OCI-LY1 (cell line): ENCODE data around the gene GCC1.
A peak's percentile ranks its signal among the peaks of the same experiment; 100 is the strongest.

Source experiments
- H2AFZ ChIP-seq: fragments of 200-600 bp; sonication (generic), shearing (Covaris generic); 2 replicates; pipeline ENCODE4 v1.6.0; 2014; ENCODE audit warnings: antibody characterized with exemption, mild to moderate bottlenecking, low read length
- H3F3A ChIP-seq: fragments of 200-600 bp; sonication (generic), shearing (Covaris generic); 2 replicates; pipeline ENCODE4 v1.6.0; 2014; ENCODE audit warnings: mild to moderate bottlenecking, antibody characterized with exemption, low read length, moderate library complexity; ENCODE audit not compliant: insufficient read depth
- H3K27ac ChIP-seq: fragments of 200-600 bp; sonication (generic); 2 replicates; pipeline ENCODE4 v1.5.1; 2014; ENCODE audit warnings: low read length, mixed run types, mild to moderate bottlenecking, low read depth; ENCODE audit not compliant: poor library complexity, severe bottlenecking
- H3K27me3 ChIP-seq: fragments of 200-600 bp; sonication (generic); 2 replicates; pipeline ENCODE4 v1.6.0; 2014; ENCODE audit warnings: antibody characterized with exemption, mild to moderate bottlenecking, low read length, moderate library complexity; ENCODE audit not compliant: insufficient read depth
- H3K36me3 ChIP-seq: fragments of 200-600 bp; sonication (generic); 2 replicates; pipeline ENCODE4 v1.6.1; 2014; ENCODE audit warnings: mild to moderate bottlenecking, antibody characterized with exemption, low read length, moderate library complexity, mixed read lengths; ENCODE audit not compliant: insufficient read depth
- H3K4me1 ChIP-seq: fragments of 200-600 bp; sonication (generic); 2 replicates; pipeline ENCODE4 v1.5.1; 2014; ENCODE audit warnings: mild to moderate bottlenecking, low read length, moderate library complexity; ENCODE audit not compliant: insufficient read depth, severe bottlenecking
- H3K4me2 ChIP-seq: fragments of 200-600 bp; sonication (generic), shearing (Covaris generic); 2 replicates; pipeline ENCODE4 v1.6.1; 2014; ENCODE audit warnings: low read length
- H3K4me3 ChIP-seq: fragments of 200-600 bp; sonication (generic); 2 replicates; pipeline ENCODE4 v1.5.1; 2014; ENCODE audit warnings: low read length, low read depth, mild to moderate bottlenecking, mixed read lengths; ENCODE audit not compliant: poor library complexity, severe bottlenecking
- H3K79me2 ChIP-seq: fragments of 200-600 bp; shearing (Covaris generic); 2 replicates; pipeline ENCODE4 v1.6.1; 2016; ENCODE audit warnings: mixed run types, low read length, mixed read lengths; ENCODE audit not compliant: insufficient read depth
- H3K9ac ChIP-seq: fragments of 200-600 bp; sonication (generic), shearing (Covaris generic); 2 replicates; pipeline ENCODE4 v1.6.1; 2014; ENCODE audit warnings: mild to moderate bottlenecking, low read length, mixed read lengths
- H3K9me2 ChIP-seq: fragments of 200-600 bp; sonication (generic), shearing (Covaris generic); 2 replicates; pipeline ENCODE4 v1.6.1; 2014; ENCODE audit warnings: low read depth, mild to moderate bottlenecking, low read length, mixed read lengths
- H3K9me3 ChIP-seq: fragments of 200-600 bp; shearing (Covaris generic); 2 replicates; pipeline ENCODE4 v1.6.1; 2014; ENCODE audit warnings: low read length, mixed read lengths
- H4K20me1 ChIP-seq: fragments of 200-600 bp; sonication (generic), shearing (Covaris generic); 2 replicates; pipeline ENCODE4 v1.6.0; 2016; ENCODE audit warnings: mild to moderate bottlenecking, low read length; ENCODE audit not compliant: insufficient read depth
- CTCF ChIP-seq: fragments of 200-600 bp; sonication (generic), shearing (Covaris generic); IDR thresholded peaks from 2 replicates; pipeline ENCODE4 v1.5.1; 2017; ENCODE audit warnings: mild to moderate bottlenecking, antibody characterized with exemption, low read length, moderate library complexity, mixed read lengths
- EZH2 ChIP-seq: fragments of 200-600 bp; sonication (generic), shearing (Covaris generic); IDR thresholded peaks from 2 replicates; pipeline ENCODE4 v1.8.0; 2017; ENCODE audit warnings: borderline replicate concordance, mixed run types, mild to moderate bottlenecking, antibody characterized with exemption, low read length, moderate library complexity, mixed read lengths

The GCC1 gene

DNA sequence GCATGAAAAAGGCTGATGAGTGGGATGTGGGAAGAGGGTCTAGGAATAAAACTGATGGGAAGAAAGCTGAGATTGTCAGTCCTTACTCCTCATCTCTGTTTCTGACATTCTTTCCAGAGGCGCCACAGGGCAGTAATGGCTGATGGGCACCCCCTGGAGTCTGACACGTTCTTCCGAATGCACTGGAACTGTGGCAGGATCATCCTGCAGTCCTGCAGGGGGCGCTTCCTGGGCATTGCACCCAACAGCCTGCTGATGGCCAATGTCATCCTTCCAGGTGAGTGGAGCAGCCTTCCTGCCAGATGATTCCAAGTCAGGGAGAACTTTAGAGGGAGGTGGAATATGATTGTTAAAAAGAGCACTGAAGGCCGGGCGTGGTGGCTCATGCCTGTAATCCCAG, 12.9 kb upstream of the GCC1 start:
- H3F3A ChIP-seq, result no peaks in the 10 kb centered on the region
- H3K27ac ChIP-seq, result no peak overlapping the region
- H2AFZ ChIP-seq, result no peak overlapping the region
- H3K4me1 ChIP-seq, result no peaks in the 10 kb centered on the region
- no peaks in the 10 kb centered on the region for H3K9me2 ChIP-seq
- no peak overlapping the region for H3K9ac ChIP-seq
- H3K36me3 ChIP-seq, result no peaks in the 10 kb centered on the region
- H3K27me3 ChIP-seq, result no peaks in the 10 kb centered on the region; the same call in 1 of the 2 replicates
- H4K20me1 ChIP-seq, result no peaks in the 10 kb centered on the region
- peak; percentile 69 for TF ChIP-seq CTCF
- no peak for TF ChIP-seq EZH2
- no peak overlapping the region for H3K4me2 ChIP-seq
- no peaks in the 10 kb centered on the region for H3K9me3 ChIP-seq
- no peak overlapping the region for H3K4me3 ChIP-seq
- H3K79me2 ChIP-seq, result no peaks in the 10 kb centered on the region

DNA sequence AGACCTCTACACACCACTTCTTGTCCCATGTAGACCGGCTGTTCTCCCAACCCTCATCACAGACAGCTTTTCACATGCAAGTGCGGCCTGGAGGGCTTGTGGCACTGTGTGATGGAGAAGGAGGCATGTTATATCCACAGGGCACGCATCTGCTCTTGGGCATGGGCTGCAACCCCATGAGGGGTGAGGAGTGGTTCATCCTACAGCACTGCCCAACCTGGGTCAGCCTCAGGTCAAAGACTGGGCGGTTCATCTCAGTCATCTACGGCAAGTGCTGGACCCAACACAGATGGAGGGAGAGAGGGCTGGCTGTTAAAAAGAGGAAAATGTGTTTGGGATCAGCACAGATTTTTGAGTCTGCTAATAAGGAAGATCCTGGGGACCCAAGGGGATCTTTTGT, 10.3 kb upstream of the GCC1 start:
- no peaks in the 10 kb centered on the region for H4K20me1 ChIP-seq
- H3K27me3 ChIP-seq, result no peaks in the 10 kb centered on the region; the same call in 1 of the 2 replicates
- H3K9ac ChIP-seq, result no peak overlapping the region
- H2AFZ ChIP-seq, result no peak overlapping the region
- no peak overlapping the region for H3K27ac ChIP-seq
- no peaks in the 10 kb centered on the region for H3K9me3 ChIP-seq
- no peak overlapping the region for H3K4me3 ChIP-seq
- no peak overlapping the region for H3K4me2 ChIP-seq
- H3K4me1 ChIP-seq, result no peaks in the 10 kb centered on the region
- TF ChIP-seq EZH2 (no peak), CTCF (no peak)
- no peaks in the 10 kb centered on the region for H3K79me2 ChIP-seq
- H3K9me2 ChIP-seq, result no peaks in the 10 kb centered on the region
- H3K36me3 ChIP-seq, result peaks cover 12% of the 10 kb centered on the region
- H3F3A ChIP-seq, result no peaks in the 10 kb centered on the region

DNA sequence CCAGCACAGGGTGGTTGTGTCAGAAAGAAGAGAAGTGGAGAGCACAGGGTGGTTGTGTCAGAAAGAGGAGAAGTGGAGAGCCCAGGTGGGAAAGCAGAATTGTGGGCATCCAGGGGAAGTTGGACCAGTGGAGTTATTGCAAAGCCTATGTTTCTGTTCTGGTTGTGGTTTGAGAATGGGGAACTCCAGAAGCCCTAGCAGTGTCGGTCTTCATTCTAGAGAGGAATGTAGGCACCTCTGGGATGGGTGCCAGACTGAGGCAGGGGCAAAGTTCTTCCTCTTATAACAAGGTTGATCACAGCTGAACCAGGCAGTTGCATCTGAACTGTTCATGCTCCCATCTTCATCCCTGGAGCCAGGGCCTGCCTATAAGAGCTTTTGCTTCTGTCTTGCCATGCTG, 9.1 kb upstream of the GCC1 start:
- no peak for TF ChIP-seq EZH2
- no peak for TF ChIP-seq CTCF
- peaks cover 5% of the 10 kb centered on the region for H3K4me1 ChIP-seq
- no peak overlapping the region for H3K4me3 ChIP-seq
- H3F3A ChIP-seq, result no peaks in the 10 kb centered on the region
- no peak overlapping the region for H2AFZ ChIP-seq
- H3K9me3 ChIP-seq, result no peaks in the 10 kb centered on the region
- no peak overlapping the region for H3K9ac ChIP-seq
- no peaks in the 10 kb centered on the region; the same call in 1 of the 2 replicates for H3K27me3 ChIP-seq
- H3K79me2 ChIP-seq, result no peaks in the 10 kb centered on the region
- H3K36me3 ChIP-seq, result peaks cover 22% of the 10 kb centered on the region
- no peaks in the 10 kb centered on the region for H4K20me1 ChIP-seq
- no peak overlapping the region for H3K27ac ChIP-seq
- H3K4me2 ChIP-seq, result no peak overlapping the region
- no peaks in the 10 kb centered on the region for H3K9me2 ChIP-seq
